Erythroblast (primary cell): ENCODE data around the gene MALT1.

Experiments
- DNase-seq, 2 experiments: peaks; one replicate each; lab custom pipeline; 2025; lab: John Stamatoyannopoulos, UW
- GATA1 ChIP-seq: IDR thresholded peaks from 2 replicates; pipeline ENCODE4 v1.6.1; 2011; ENCODE audit warnings: low read depth, mild to moderate bottlenecking, control low read depth, low read length, moderate library complexity
- POLR2A ChIP-seq: IDR thresholded peaks from 2 replicates; pipeline ENCODE4 v1.6.1; 2011; ENCODE audit warnings: mild to moderate bottlenecking, low read length

The MALT1 gene

GRCh38 chr18:58793361-58793760 lies 122.1 kb downstream of the MALT1 start:
- DNase-seq, result no peak
- TF ChIP-seq GATA1 (no peak), POLR2A (no peak)

GRCh38 chr18:58796220-58796619 lies 125.0 kb downstream of the MALT1 start:
- DNase-seq, result no peak
- TF ChIP-seq GATA1 (no peak), POLR2A (no peak)

GRCh38 chr18:58800582-58800981 lies 129.3 kb downstream of the MALT1 start:
- TF ChIP-seq GATA1 (no peak), POLR2A (no peak)
- DNase-seq, result no peak

GRCh38 chr18:58802959-58803358 lies 131.7 kb downstream of the MALT1 start:
- no peak for DNase-seq
- TF ChIP-seq POLR2A (no peak), GATA1 (no peak)

- DNase-seq, result no peak
- no peak for TF ChIP-seq POLR2A
- no peak for TF ChIP-seq GATA1
Measured at GRCh38 chr18:58803978-58804377, 132.7 kb downstream of the MALT1 start.
